GM19372 (cell line): ENCODE data around the gene STAC.
"Not testable (repeated sequence)": the region's sequence is repeated elsewhere in the genome, so short reads cannot be mapped to it uniquely, and the experiment has no call there.

Experiments
- ATAC-seq: cut with Tn5 transposase; IDR thresholded peaks from one replicate; pipeline ENCODE4 v1.9.1; 2021; ENCODE audit warnings: mild to moderate bottlenecking, low read depth, moderate library complexity; ENCODE audit not compliant: unreplicated experiment

The STAC gene

GRCh38 chr3:36562945-36563344, 182.6 kb downstream of the STAC start:
- no peak for ATAC-seq

GRCh38 chr3:36575241-36575640, 194.9 kb downstream of the STAC start:
- no peak for ATAC-seq

GRCh38 chr3:36578418-36578817, 198.1 kb downstream of the STAC start:
- ATAC-seq, result not testable (repeated sequence)

GRCh38 chr3:36579746-36580145, 199.4 kb downstream of the STAC start:
- no peak for ATAC-seq

- no peak for ATAC-seq
Measured at GRCh38 chr3:36580716-36581115, 200.4 kb downstream of the STAC start.

GRCh38 chr3:36591959-36592358, 211.7 kb downstream of the STAC start:
- ATAC-seq, result no peak

- no peak for ATAC-seq
Measured at GRCh38 chr3:36595511-36595910, 215.2 kb downstream of the STAC start.

- ATAC-seq, result no peak
Measured at GRCh38 chr3:36596419-36596818, 216.1 kb downstream of the STAC start.

GRCh38 chr3:36597422-36597821, 217.1 kb downstream of the STAC start:
- ATAC-seq, result no peak
